Stimulated activated CD8-positive, alpha-beta memory T cell treated with anti-CD3 and anti-CD28 coated beads, Interleukin-15, amount 100 ng/mL, for 48 hours (primary cell): ENCODE measurements around the gene NOL9.

Experiments used
- DNase-seq, 2 donors: peaks; one replicate each; pipeline ENCODE4 v3.0.0-alpha.2; 2020; ENCODE audit warnings: low read depth in 2 of 2

NOL9 gene

DNA sequence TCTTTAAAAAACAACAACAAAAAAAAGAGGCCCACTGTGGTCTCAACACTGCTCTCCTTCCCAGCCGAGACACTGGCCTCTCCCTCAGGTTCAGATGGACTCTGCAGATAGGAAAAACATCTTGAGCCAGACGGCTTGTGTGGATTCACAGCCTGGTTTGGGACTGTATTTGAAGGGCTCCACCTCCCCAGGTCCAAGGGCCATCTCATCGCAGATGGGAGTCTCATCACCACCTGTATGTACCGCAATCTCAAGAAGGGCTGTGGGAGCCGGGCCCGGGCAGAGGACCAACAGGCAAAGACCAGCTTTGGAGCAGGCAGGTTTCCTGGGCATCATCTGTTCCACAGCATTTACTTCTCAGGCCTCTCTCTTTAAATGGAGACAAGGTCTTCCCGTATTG is 35.7 kb upstream of the NOL9 start:
- no peak for DNase-seq

DNA sequence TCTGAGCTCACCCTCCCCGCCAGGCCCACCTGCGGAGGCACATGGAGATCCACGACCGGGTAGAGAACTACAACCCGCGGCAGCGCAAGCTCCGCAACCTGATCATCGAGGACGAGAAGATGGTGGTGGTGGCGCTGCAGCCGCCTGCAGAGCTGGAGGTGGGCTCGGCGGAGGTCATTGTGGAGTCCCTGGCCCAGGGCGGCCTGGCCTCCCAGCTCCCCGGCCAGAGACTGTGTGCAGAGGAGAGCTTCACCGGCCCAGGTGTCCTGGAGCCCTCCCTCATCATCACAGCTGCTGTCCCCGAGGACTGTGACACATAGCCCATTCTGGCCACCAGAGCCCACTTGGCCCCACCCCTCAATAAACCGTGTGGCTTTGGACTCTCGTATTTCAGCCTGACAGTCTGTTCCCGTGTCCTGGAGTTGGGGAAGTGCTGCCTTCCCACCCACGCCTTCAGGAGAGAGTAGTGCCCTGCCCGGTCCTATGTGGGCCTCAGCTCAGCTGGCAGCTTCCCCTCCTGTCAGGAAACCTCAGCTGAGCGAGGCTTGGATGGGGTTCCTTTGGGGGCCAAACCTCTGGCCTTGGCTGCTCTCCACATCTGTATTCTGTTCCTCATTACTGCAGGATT is 34.7 kb upstream of the NOL9 start:
- no peak for DNase-seq

DNA sequence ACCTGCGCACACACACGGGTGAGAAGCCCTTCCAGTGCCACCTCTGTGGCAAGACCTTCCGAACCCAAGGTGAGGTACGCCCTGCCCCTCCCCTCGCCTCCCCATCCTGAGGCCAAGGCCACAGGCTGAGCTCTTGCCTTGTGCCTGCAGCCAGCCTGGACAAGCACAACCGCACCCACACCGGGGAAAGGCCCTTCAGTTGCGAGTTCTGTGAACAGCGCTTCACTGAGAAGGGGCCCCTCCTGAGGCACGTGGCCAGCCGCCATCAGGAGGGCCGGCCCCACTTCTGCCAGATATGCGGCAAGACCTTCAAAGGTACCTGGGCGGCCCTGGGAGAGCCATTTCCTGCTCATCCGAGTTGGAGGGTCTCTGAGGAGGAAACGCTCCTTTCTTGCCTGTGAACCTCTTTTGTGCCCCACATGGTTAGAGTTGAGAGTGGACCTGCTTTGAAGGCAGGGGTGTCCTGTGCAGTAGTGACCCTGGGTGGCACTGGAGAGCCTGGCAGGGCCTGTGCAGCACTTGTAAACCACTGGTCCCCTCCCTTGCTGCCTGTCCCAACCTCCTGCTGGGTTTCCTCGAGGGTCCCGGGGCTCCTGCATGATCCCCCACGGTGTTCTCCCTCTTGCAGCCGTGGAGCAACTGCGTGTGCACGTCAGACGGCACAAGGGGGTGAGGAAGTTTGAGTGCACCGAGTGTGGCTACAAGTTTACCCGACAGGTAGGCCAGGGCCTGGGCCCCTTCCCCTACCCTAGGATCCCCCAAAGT is 34.0 kb upstream of the NOL9 start:
- DNase-seq: no peak

DNA sequence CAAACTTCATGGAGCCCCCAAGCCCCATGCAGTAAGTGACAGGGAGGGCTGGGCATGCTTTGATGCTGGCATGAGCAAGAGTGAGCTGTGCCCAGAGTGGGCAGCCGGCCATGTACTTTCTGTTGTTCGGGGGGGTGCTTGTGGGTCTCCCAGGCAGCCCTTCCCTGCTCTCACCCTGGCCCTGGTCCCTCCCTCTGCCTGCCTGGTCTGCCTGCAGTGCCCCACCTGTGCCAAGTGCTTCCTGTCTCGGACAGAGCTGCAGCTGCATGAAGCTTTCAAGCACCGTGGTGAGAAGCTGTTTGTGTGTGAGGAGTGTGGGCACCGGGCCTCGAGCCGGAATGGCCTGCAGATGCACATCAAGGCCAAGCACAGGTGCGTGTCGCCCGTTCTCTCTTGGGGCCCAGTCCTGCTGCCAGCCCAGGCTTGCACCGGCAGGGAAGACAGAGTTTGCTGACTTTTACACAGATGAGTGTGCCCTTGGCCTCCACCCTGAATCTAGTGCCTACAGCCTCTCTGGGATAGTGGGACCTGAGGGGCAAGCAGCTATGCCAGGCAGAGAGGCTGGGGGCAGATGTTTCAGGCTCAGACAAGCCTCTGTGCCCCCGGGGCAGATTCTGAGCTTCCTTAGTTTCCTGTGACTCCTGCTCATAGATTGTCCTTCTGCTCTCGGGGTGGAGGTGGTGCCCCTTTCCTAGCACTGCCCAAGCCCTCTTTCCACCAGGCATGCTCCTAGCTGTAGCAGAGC is 33.1 kb upstream of the NOL9 start:
- DNase-seq: no peak

DNA sequence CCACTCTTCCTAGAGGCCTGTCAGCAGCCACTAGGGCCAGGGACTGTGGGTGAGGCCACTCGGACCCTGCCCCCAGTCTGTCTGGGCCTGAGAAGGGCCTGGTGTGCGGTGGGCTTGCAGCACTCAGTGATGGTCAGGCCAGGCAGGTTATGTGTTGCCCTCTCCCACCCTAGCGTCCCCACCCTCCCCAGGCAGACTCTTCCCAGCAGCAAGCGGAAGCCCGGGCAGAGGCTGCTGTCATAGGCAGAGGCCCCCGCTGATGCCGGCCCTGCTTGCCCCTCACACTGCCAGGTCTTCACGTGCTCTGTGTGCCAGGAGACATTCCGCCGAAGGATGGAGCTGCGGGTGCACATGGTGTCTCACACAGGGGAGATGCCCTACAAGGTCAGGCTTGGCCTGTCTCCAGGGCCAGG is 32.1 kb upstream of the NOL9 start:
- no peak for DNase-seq

DNA sequence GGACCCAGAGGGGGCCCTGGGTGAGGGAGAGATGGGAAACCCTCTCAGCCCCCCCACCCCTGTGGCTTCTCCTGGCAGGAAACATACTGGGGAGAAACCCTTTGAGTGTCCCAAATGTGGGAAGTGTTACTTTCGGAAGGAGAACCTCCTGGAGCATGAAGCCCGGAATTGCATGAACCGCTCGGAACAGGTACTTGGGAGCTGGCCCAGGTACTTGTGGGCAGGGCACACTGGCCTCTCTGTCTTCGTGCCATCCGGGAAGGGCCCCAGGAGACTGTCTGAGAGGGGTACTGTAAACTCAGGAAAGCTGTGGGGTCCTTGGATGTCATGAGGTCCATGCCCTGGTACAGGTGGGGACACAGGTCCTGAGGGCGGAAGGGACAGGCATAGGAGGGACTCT is 31.5 kb upstream of the NOL9 start:
- DNase-seq: no peak

DNA sequence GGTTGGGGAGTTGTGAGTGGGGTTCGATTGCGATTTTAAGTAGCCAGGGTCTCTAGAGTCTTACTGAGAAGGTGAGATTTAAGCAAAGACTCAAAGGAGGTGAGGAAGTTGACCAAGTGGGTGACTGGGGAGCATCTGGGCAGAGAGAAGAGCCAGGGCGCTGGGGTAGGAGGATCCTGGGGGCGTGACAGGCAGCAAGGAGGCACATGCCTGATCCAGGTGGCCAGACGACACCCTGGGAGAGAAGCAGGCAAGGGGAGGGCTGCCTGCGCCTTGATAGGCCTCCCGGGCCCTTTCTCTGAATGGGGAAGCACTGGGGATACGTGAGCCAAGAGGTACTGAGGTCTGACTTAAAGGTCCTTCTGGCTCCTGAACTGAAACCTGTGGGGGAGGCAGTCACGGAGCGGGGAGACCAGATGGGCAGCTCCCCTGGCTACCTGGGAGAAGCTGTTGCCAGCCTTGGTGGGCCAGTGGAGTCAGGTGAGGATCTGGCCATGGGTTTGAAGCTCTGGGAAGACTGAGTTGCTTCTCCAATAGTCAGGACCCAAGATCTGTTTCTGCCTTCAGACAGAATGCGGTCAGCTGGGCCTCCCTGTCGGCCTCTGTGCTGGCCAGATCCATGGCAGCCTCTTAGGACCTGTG is 30.9 kb upstream of the NOL9 start:
- no peak for DNase-seq

DNA sequence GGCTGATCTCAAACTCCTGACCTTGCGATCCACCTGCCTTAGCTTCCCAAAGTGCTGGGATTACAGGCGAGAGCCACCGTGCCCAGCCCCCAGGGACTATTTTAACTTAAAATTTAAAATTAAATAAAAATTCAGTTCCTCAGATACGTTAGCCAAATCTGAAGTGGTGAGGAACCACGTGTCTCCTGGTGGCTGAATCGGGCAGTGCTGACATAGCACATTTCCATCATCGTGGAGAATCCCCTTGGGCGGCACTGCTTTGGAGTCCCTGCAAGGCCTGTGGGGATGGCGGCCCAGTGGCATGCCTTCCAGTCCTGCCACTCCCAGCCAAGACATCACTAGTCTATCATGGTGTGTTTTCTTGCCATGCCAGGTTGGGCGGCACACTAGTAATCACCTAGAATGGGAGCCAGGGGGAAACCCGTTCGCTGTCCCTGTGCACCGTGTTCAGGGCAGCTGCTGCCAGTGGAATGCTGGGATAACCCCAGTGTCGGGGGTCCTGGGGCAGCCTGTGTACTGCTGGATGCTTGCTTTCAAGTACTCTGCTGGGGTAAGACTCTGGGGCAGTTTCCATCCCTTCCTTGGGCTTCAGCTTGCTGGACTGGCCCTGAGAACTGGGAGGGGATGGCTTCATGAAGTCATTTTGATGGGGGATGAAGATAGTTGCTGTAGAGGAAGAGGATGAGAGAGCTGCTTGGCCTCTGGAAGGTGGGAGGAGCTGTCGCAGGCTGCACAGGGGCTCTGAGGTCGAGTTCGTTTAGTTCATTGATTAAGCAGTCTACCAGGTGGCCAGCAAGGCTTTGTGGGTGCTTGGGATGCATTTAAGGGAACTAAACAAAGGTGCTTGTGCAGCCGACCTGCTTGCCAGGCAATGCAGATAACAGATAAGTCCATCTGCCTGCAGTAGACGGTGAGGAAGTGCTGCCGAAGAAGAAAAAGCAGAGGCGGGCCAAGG is 30.1 kb upstream of the NOL9 start:
- DNase-seq: no peak

DNA sequence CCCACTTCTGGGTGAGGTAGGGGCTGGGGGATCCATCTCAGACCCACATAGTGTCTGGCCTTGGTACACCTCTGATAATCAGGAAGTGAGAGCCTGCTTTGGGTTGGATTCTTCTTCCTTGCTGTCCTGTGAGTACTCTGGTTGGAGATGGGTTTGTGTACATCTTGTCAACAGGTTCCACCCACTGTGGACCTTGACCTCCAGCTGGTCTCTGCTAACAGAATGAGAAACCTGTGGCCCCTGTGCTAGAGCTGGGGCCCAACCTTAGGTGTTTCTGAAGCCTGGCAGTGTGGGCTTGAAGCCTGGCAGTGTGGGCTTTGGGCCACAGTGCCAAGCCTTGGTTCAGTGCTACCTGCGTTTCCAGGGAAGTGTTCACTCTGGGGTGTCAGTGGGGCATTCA is 28.1 kb upstream of the NOL9 start:
- no peak for DNase-seq

DNA sequence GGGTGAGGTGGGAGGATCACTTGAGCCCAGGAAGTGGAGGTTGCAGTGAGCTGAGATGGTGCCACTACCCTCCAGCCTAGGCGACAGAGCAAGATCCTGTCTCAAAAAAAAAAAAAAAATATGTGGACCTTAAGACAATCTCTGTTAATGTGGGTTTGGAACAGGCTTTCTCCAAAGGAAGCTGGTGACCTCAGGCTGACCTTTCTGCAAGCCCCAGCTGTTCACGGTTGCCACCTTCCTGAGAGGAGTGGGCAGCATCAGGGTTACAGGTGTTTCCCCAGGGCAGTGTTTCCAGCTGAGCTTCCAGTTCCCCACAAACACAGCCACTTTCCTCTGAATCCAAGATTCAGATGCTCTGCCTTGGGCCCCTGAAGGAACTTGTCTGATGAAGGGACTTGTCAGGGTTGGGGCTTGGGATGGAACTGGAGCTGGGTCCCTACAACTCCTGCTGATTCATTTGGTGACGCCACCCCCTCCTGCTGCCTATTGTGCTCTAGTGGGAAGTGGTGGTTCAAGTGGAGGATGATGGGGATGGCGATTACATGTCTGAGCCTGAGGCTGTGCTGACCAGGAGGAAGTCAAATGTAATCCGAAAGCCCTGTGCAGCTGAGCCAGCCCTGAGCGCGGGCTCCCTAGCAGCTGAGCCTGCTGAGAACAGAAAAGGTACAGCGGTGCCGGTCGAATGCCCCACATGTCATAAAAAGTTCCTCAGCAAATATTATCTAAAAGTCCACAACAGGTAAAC is 27.4 kb upstream of the NOL9 start:
- DNase-seq: no peak

DNA sequence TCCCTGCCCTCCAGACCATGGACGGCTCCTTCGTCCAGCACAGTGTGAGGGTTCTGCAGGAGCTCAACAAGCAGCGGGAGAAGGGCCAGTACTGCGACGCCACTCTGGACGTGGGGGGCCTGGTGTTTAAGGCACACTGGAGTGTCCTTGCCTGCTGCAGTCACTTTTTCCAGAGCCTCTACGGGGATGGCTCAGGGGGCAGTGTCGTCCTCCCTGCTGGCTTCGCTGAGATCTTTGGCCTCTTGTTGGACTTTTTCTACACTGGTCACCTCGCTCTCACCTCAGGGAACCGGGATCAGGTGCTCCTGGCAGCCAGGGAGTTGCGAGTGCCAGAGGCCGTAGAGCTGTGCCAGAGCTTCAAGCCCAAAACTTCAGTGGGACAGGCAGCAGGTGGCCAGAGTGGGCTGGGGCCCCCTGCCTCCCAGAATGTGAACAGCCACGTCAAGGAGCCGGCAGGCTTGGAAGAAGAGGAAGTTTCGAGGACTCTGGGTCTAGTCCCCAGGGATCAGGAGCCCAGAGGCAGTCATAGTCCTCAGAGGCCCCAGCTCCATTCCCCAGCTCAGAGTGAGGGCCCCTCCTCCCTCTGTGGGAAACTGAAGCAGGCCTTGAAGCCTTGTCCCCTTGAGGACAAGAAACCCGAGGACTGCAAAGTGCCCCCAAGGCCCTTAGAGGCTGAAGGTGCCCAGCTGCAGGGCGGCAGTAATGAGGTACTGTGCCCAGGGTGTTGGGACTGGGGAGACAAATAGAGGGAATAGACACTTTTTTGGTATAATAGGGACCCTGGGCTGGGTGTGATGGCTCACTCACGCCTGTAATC is 26.5 kb upstream of the NOL9 start:
- DNase-seq: no peak

DNA sequence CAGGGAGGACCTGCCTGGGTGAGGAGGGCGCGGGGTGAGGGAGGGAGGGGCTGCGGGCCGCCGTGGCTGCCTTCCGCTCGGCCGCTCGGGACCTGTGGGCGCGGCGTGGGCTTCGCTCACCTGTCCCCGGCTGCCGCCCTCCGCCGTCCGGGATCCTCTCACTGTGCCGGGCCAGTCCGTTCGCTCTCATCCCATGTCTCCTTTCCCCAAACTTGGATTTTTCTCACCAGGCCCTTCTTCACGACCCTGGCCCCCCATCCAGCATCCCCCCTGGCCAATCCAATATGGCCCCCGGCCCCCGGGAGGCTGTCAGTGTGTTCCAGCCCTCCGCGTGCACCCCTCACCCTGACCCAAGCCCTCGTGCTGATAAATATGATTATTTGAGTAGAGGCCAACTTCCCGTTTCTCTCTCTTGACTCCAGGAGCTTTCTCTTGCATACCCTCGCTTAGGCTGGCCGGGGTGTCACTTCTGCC is 25.8 kb upstream of the NOL9 start:
- no peak for DNase-seq

DNA sequence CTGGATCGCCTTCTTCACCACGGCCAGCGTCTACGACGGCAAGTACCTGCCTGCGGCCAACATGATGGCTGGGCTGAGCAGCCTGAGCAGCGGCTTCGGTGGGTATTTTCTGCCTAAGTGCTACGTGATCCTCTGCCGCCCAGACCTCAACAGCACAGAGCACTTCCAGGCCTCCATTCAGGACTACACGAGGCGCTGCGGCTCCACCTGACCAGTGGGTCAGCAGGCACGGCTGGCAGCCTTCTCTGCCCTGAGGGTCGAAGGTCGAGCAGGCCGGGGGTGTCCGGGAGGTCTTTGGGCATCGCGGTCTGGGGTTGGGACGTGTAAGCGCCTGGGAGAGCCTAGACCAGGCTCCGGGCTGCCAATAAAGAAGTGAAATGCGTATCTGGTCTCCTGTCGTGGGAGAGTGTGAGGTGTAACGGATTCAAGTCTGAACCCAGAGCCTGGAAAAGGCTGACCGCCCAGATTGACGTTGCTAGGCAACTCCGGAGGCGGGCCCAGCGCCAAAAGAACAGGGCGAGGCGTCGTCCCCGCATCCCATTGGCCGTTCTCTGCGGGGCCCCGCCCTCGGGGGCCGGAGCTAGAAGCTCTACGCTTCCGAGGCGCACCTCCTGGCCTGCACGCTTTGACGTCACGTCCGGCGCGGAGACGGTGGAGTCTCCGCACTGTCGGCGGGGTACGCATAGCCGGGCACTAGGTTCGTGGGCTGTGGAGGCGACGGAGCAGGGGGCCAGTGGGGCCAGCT is 25.2 kb upstream of the NOL9 start, which contains the start of gene ZBTB48:
Gene ZBTB48, plus strand, starts transcription at position 621 of the 745 bp plus-strand sequence. CDS start 616 bp downstream, outside the sequence.
- DNase-seq: peak; percentile 98

DNA sequence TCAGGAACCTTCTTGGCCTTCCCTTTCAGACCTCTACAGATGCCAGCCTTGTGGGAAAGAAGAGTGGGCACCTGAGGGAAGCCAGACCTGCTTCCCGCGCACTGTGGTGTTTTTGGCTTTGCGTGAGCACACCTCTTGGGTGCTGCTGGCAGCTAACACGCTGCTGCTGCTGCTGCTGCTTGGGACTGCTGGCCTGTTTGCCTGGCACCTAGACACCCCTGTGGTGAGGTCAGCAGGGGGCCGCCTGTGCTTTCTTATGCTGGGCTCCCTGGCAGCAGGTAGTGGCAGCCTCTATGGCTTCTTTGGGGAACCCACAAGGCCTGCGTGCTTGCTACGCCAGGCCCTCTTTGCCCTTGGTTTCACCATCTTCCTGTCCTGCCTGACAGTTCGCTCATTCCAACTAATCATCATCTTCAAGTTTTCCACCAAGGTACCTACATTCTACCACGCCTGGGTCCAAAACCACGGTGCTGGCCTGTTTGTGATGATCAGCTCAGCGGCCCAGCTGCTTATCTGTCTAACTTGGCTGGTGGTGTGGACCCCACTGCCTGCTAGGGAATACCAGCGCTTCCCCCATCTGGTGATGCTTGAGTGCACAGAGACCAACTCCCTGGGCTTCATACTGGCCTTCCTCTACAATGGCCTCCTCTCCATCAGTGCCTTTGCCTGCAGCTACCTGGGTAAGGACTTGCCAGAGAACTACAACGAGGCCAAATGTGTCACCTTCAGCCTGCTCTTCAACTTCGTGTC is 24.5 kb upstream of the NOL9 start:
- no peak for DNase-seq

DNA sequence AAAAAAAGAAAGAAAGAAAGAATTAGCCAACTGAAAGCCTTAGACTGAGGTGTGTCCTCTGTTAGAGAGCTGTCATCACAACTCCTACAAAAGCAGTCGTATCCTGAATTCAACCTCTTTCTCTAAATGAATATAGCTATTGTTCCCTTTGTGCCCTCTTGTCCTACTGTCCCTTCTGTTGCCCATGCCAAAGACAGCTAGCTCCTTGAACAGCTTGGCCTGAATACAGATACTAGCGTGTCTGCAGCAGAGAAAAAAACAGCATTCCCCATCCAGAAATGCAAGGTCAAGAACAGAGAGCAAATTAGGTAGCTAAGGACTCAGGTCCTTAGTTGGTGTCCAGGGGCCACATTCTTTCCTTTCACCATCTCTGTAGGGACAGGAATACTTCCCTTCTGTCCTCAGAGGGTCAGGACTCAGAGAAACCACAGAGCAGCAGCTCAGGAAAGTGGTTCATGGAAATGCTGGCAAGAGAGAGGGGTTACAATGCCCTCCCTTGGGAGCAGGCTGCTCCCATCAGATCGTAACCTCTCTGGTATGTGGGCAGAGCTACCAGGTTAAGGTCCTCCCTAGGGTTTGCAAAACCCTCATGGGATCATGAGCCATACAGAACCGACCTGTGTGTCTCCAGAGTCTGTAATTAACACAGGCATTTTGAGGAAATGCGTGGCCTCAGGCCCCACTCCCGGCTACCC is 23.7 kb upstream of the NOL9 start:
- no peak for DNase-seq

DNA sequence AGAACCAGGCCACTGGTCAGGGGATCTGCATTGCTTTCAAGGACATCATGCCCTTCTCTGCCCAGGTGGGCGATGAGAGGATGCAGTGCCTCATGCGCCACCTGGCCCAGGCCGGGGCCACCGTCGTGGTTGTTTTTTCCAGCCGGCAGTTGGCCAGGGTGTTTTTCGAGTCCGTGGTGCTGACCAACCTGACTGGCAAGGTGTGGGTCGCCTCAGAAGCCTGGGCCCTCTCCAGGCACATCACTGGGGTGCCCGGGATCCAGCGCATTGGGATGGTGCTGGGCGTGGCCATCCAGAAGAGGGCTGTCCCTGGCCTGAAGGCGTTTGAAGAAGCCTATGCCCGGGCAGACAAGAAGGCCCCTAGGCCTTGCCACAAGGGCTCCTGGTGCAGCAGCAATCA is 20.5 kb upstream of the NOL9 start:
- DNase-seq: no peak

DNA sequence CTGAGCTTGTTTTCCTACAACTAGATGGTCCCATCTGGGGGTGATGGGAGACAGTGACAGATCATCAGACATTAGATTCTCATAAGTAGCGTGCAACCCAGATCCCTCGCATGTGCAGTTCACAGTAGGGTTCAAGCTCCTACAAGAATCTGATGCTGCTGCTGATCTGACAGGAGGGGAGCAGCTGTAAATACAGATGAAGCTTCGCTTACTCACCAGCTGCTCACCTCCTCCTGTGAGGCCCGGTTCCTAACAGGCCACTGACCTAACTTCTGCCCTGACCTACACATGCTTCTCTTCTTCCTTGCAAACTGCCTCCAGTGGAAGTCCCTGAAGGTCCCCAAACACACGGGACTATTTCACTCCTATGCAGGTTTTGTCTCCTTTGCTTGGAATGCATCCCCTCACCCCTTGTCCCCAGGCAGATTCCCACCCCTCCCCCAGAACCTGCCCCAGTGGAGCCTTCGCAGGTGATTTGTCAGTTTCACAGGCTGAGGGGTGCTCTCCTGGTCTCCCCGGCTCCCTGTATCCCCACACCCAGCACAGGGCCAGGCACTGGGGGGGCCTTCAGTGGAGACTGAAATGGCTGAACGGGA is 19.8 kb upstream of the NOL9 start:
- DNase-seq: no peak
